Breast epithelium (tissue), 4 donors: ENCODE measurements around the gene SGSM2. TPM values are rescaled to one million over a fixed set of nuclear protein-coding genes. Genes with fewer than 3 reads are reported as not detected.
A peak's percentile ranks its signal among the peaks of the same experiment; 100 is the strongest.

Experiments used
- DNase-seq, 2 donors: peaks; one replicate each; pipeline ENCODE4 v3.0.0-alpha.2; 2019; ENCODE audit warnings: low spot score in 2 of 2
- H3K27ac ChIP-seq, 2 donors: fragments of 200-600 bp; sonication (generic) in 1 of 2; one replicate each; pipeline ENCODE4 v1.5.1; 2016 to 2019; ENCODE audit warnings: mild to moderate bottlenecking in 1 of 2
- H3K27me3 ChIP-seq, 2 donors: fragments of 200-600 bp; sonication (generic) in 1 of 2; one replicate each; pipeline versions ENCODE4 v1.5.1 to v1.6.0; 2017 to 2019; ENCODE audit warnings: control low read depth in 1 of 2, mild to moderate bottlenecking in 1 of 2
- H3K36me3 ChIP-seq: fragments of 200-600 bp; one replicate; pipeline ENCODE4 v1.5.1; 2019
- H3K4me1 ChIP-seq, 2 donors: fragments of 200-600 bp; sonication (generic); one replicate each; pipeline ENCODE4 v1.5.1; 2016 to 2019; ENCODE audit warnings: control low read depth in 1 of 2
- H3K4me3 ChIP-seq, 3 donors: fragments of 200-600 bp; sonication (generic); 1 replicate in 2 of 3; 2 replicates in 1 of 3; pipeline ENCODE4 v1.5.1; 2016 to 2019; ENCODE audit warnings: mild to moderate bottlenecking in 3 of 3, moderate library complexity in 2 of 3
- H3K9me3 ChIP-seq, 2 donors: fragments of 200-600 bp; sonication (generic) in 1 of 2; one replicate each; pipeline ENCODE4 v1.5.1; 2016 to 2019; ENCODE audit warnings: control low read depth in 1 of 2
- POLR2A ChIP-seq: fragments of 450-650 bp; IDR thresholded peaks from one replicate; pipeline ENCODE4 v1.6.1; 2016; ENCODE audit warnings: antibody characterized with exemption, mild to moderate bottlenecking, moderate library complexity
- POLR2AphosphoS5 ChIP-seq, 3 donors: sonication (generic); formaldehyde crosslinking; IDR thresholded peaks; one replicate each; pipeline ENCODE4 v1.6.1; 2017; ENCODE audit warnings: antibody characterized with exemption in 3 of 3
- intact Hi-C: fragments of 100-400 bp; cut with DNase I; formaldehyde crosslinking; loops from one replicate; pipeline ENCODE4 v1.15.1; 2023; ENCODE audit warnings: low total_unique reads
- total RNA-seq, 3 donors: library from RNA; depleted of rRNA; stranded (reverse); fragments of >200 nt; gene quantifications; one replicate each; pipeline ENCODE4 v1.1.0, GENCODE V29; 2016
- TF ChIP-seq, protein P1 (sequence below), 3 donors: fragments of 450-650 bp; IDR thresholded peaks; one replicate each; pipeline ENCODE4 v1.5.1; 2016 to 2017; ENCODE audit warnings: antibody characterized with exemption in 3 of 3, mild to moderate bottlenecking in 3 of 3, moderate library complexity in 3 of 3

The SGSM2 gene
- total RNA-seq, 3 donors from 2014 or later, result 27.8 to 125 (median 85.5) TPM

DNA sequence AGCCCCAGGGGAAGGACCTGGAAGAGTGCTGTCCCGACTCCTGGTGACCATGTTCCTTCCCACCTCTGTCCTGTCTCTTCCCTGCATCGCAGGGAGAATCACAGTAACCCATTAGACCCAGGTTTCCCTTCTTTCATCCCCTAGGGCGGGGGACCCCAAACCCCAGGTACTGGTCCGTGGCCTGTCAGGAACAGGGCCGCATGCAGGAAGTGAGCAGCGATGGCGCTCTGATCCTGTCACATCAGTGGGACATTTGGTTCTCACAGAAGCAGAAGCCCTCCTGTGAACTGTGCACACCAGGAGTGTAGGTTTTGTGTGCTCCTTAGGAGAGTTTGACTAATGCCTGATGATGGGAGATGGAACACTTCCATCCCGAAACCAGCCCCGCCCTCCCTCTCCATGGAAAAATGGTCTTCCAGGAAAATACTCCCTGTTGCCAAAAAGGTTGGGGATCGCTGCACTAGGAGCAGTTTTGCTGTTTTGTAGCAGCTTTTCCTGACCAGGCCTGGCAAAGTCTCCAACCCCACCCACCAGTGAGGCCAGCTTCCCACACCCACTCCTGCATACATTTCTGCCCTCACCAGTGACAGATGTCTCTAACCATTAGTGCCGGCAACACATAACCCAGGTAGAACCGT is 53.0 kb downstream of the SGSM2 start:
- intact Hi-C loops, result loop anchor here (10.0 kb wide), 1 partner anchor 1754 kb away; the partner anchor contains the start of genes CYB5D2 and ZZEF1
- TF ChIP-seq POLR2A (no peak), POLR2AphosphoS5 (IDR thresholded peaks at IDR 0.05) (no peak)
- TF ChIP-seq, protein P1, sequence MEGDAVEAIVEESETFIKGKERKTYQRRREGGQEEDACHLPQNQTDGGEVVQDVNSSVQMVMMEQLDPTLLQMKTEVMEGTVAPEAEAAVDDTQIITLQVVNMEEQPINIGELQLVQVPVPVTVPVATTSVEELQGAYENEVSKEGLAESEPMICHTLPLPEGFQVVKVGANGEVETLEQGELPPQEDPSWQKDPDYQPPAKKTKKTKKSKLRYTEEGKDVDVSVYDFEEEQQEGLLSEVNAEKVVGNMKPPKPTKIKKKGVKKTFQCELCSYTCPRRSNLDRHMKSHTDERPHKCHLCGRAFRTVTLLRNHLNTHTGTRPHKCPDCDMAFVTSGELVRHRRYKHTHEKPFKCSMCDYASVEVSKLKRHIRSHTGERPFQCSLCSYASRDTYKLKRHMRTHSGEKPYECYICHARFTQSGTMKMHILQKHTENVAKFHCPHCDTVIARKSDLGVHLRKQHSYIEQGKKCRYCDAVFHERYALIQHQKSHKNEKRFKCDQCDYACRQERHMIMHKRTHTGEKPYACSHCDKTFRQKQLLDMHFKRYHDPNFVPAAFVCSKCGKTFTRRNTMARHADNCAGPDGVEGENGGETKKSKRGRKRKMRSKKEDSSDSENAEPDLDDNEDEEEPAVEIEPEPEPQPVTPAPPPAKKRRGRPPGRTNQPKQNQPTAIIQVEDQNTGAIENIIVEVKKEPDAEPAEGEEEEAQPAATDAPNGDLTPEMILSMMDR (IDR thresholded peaks at IDR 0.05), result no peak
- no peaks in the 10 kb centered on the region for H3K9me3 ChIP-seq
- peak overlapping the region; percentile 99 for H3K27ac ChIP-seq
- H3K36me3 ChIP-seq, result peaks cover 7% of the 10 kb centered on the region
- H3K4me3 ChIP-seq, result no peak overlapping the region
- no peaks in the 10 kb centered on the region for H3K27me3 ChIP-seq
- no peak for DNase-seq
- H3K4me1 ChIP-seq, result peaks cover 0 to 34% of the 10 kb centered on the region in 2 donors

DNA sequence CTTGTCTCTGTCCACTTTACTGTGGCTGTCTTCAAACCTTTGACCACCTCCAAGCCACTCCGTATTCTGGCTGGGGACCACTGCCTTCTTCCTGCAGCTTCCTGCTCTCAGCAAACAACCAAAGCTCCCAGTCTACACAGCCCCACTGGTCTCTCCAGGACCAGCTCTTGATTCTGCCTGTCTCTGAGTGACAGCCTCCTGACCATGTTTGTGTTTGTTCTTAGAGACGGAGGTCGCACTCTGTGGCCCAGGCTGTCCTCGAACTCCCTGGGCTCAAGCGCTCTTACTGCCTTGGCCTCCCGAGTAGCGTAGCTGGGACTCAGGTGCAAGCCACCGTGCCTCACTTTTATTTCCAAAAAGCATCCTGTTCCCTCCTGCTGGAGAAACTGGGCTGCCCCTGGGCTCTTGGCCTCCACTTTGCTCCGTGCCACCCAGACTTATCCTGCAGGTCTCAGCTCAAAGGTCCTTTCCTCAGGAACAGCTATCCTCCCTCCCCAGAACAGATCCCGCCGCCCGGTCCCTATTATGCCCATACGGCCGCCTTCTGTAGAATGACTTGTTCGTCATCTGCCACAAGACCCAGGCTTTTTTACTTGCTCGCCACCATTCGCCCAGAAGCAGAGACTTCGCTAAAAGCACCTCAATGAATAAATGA is 54.4 kb downstream of the SGSM2 start:
- intact Hi-C loops, result loop anchor here (10.0 kb wide), 1 partner anchor 1753 kb away; the partner anchor contains the start of genes CYB5D2 and ZZEF1

DNA sequence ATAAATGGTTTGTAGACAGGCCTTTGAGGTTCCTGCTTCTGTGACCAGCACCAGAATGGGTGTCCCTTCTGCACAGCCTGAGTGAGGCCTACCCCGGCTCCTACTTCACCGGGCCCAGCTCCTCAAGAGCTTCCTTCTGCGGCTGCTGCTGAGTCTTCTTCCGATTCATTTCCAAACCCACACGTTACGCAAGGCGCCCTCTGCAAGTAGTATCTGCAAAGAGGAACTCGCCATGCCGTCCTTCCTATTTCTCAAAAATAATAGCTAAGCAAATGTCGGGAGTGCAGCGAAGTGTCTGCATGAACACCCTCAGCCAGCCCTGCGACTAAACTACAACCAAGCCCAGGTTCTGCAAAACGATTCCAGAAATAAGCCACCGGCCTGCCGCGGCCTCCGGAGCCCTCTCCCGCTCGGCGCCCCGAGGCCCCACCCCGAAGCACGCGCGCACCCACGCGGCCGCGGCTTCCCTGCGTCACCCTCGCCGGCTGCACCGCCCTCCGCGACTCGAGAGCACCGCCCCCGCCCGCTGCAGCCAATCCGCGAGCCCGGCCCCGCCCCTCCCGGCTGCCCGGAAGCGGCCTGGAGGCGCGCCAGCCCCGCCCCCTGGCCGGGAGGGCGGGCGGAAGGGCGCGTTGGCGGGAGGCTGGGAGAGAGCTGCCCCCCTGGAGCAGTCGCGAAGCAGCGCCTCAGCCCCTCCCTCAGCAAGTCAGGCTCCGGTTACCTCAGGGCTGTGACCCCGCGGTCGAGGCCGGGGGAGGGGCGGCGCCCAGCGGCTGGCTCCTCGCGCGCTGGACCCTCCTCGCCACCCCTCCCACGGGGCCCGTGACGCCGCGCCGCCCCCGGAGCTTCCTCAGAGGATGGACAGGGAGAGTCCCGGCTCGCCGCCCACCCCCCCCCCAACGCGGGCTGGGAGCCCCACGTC is 55.2 kb downstream of the SGSM2 start:
- Histone ChIP-seq H3K9me3 (no peaks in the 10 kb centered on the region), H3K4me1 (peaks cover 0 to 53% of the 10 kb centered on the region in 2 donors), H3K27me3 (no peaks in the 10 kb centered on the region), H3K4me3 (peak overlapping the region; percentile 61 to 79 (median 78)), H3K27ac (peak overlapping the region; percentile 99), H3K36me3 (no peaks in the 10 kb centered on the region)
- intact Hi-C loops, result loop anchor here (10.0 kb wide), 1 partner anchor 1752 kb away; the partner anchor contains the start of genes CYB5D2 and ZZEF1
- peak; percentile 95 for DNase-seq
- TF ChIP-seq, protein P1 (IDR thresholded peaks at IDR 0.05), result no peak
- TF ChIP-seq POLR2AphosphoS5 (IDR thresholded peaks at IDR 0.05) (peak in 2 of 3 donors; percentile 58 to 82), POLR2A (peak; percentile 9)

More for the DNA sequence above, 54.4 kb downstream of the SGSM2 start:
- peaks cover 5% of the 10 kb centered on the region for H3K36me3 ChIP-seq
- peaks cover 0 to 48% of the 10 kb centered on the region in 2 donors for H3K4me1 ChIP-seq
- peak overlapping the region; percentile 99 for H3K27ac ChIP-seq
- no peaks in the 10 kb centered on the region for H3K9me3 ChIP-seq
- H3K27me3 ChIP-seq, result no peaks in the 10 kb centered on the region
- peak overlapping the region; percentile 61 to 79 (median 78) for H3K4me3 ChIP-seq
- DNase-seq, result no peak
- TF ChIP-seq, protein P1 (IDR thresholded peaks at IDR 0.05), result no peak
- TF ChIP-seq POLR2AphosphoS5 (IDR thresholded peaks at IDR 0.05) (no peak), POLR2A (no peak)

DNA sequence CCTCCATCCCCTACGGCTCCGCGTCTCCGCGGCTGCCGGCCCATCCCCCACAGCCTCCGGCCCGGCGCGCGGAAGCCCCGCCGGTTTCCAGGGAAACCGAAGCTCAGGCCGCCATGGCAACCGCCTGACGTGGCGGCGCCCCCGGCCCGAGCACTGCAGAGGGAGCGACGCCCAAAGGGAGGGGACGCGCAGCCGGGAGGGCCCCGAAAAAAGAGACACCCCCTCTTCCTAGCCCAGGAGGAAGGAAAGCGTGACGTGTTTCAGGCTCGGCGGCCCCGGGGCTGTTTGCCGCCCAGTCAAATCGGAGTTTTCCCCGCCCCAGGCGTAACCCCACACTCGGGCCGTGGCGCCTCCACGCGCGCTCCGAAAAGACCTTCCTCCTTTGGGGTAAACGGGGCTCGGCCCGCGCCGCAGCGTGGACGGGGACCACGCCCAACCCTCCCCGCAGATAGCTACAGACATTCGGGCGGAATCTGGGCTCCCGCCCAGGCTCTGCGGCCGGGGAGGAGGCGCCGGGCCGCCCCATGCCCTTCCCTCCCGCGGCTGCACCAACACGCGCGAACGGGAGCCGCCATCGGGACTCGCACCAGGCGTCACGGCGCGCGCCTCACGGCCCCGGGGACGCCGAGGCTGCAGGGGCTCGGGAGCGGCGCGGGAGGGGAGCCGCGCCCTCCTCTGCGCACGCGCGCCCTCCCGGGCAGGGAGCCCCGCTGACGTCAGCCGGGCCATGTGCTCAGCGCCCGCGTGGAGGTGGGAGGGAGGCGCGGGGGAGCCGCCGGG is 56.1 kb downstream of the SGSM2 start:
- no peaks in the 10 kb centered on the region for H3K36me3 ChIP-seq
- no peaks in the 10 kb centered on the region for H3K27me3 ChIP-seq
- no peaks in the 10 kb centered on the region for H3K9me3 ChIP-seq
- TF ChIP-seq POLR2AphosphoS5 (IDR thresholded peaks at IDR 0.05) (peak in 2 of 3 donors; percentile 56 to 78), POLR2A (no peak)
- TF ChIP-seq, protein P1 (IDR thresholded peaks at IDR 0.05), result no peak
- peak; percentile 86 to 88 for DNase-seq
- intact Hi-C loops, result loop anchor here (10.0 kb wide), 1 partner anchor 1751 kb away; the partner anchor contains the start of genes CYB5D2 and ZZEF1
- H3K27ac ChIP-seq, result peak overlapping the region; percentile 99
- peak overlapping the region; percentile 61 to 79 (median 78) for H3K4me3 ChIP-seq
- H3K4me1 ChIP-seq, result peaks cover 6 to 62% of the 10 kb centered on the region in 2 donors
